Esophagus muscularis mucosa (tissue), 4 donors: ENCODE data around the gene ACVR1.

Experiments used
- EP300 ChIP-seq: sonication (generic); formaldehyde crosslinking; IDR thresholded peaks from one replicate; pipeline ENCODE4 v1.6.1; 2017; ENCODE audit warnings: antibody characterized with exemption
- POLR2A ChIP-seq: fragments of 450-650 bp; IDR thresholded peaks from one replicate; pipeline ENCODE4 v1.6.1; 2017; ENCODE audit warnings: antibody characterized with exemption, moderate library complexity, mild to moderate bottlenecking, low read depth
- POLR2AphosphoS5 ChIP-seq, 2 donors: sonication (generic); formaldehyde crosslinking; IDR thresholded peaks; one replicate each; pipeline ENCODE4 v1.6.1; 2017; ENCODE audit warnings: antibody characterized with exemption in 2 of 2
- TF ChIP-seq, protein P1 (sequence below), 3 experiments: fragments of 200-600 bp in 2 of 3; fragments of 450-650 bp in 1 of 3; sonication (generic) in 2 of 3; IDR thresholded peaks; one replicate each; pipeline ENCODE4 v1.5.1; 2017 to 2019; ENCODE audit warnings: antibody characterized with exemption in 3 of 3, mild to moderate bottlenecking in 2 of 3, moderate library complexity in 1 of 3

GRCh38 chr2:157771234-157771633, 104.9 kb downstream of the ACVR1 start:
- TF ChIP-seq, protein P1, sequence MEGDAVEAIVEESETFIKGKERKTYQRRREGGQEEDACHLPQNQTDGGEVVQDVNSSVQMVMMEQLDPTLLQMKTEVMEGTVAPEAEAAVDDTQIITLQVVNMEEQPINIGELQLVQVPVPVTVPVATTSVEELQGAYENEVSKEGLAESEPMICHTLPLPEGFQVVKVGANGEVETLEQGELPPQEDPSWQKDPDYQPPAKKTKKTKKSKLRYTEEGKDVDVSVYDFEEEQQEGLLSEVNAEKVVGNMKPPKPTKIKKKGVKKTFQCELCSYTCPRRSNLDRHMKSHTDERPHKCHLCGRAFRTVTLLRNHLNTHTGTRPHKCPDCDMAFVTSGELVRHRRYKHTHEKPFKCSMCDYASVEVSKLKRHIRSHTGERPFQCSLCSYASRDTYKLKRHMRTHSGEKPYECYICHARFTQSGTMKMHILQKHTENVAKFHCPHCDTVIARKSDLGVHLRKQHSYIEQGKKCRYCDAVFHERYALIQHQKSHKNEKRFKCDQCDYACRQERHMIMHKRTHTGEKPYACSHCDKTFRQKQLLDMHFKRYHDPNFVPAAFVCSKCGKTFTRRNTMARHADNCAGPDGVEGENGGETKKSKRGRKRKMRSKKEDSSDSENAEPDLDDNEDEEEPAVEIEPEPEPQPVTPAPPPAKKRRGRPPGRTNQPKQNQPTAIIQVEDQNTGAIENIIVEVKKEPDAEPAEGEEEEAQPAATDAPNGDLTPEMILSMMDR (IDR thresholded peaks at IDR 0.05), result no peak
- TF ChIP-seq POLR2A, result no peak
- TF ChIP-seq EP300, result no peak
- no peak for TF ChIP-seq POLR2AphosphoS5 (IDR thresholded peaks at IDR 0.05)
